ENCODE data around the gene DUSP14.

The DUSP14 gene

GRCh38 chr17:37461668-37462067, 28.0 kb upstream of the DUSP14 start:
- TF ChIP-seq CTCF (IDR thresholded peaks at IDR 0.05; ENCODE audit: insufficient read depth, missing control alignments): no peak
- DNase-seq (ENCODE audit: insufficient read length, low spot score): no peak
- FAIRE-seq: no peak

GRCh38 chr17:37462492-37462891, 27.2 kb upstream of the DUSP14 start:
- no peak for FAIRE-seq
- no peak for TF ChIP-seq CTCF (IDR thresholded peaks at IDR 0.05; ENCODE audit: insufficient read depth, missing control alignments)

GRCh38 chr17:37463039-37463438, 26.7 kb upstream of the DUSP14 start:
- no peak for FAIRE-seq
- TF ChIP-seq CTCF (IDR thresholded peaks at IDR 0.05; ENCODE audit: insufficient read depth, missing control alignments): no peak
- DNase-seq (ENCODE audit: insufficient read length, low spot score): no peak

More at GRCh38 chr17:37462492-37462891, 27.2 kb upstream of the DUSP14 start:
- no peak for DNase-seq (ENCODE audit: insufficient read length, low spot score)

- DNase-seq (ENCODE audit: insufficient read length, low spot score) (no peak), FAIRE-seq (no peak)
- no peak for TF ChIP-seq CTCF (IDR thresholded peaks at IDR 0.05; ENCODE audit: insufficient read depth, missing control alignments)
These were observed 24.5 kb upstream of the DUSP14 start for GRCh38 chr17:37465069-37465616.

- no peak for DNase-seq (ENCODE audit: insufficient read length, low spot score)
- no peak for TF ChIP-seq CTCF (IDR thresholded peaks at IDR 0.05; ENCODE audit: insufficient read depth, missing control alignments)
- no peak for FAIRE-seq
These were observed 23.2 kb upstream of the DUSP14 start for GRCh38 chr17:37466471-37466870.

GRCh38 chr17:37470181-37470580, 19.5 kb upstream of the DUSP14 start:
- no peak for FAIRE-seq
- TF ChIP-seq CTCF (IDR thresholded peaks at IDR 0.05; ENCODE audit: insufficient read depth, missing control alignments): no peak

GRCh38 chr17:37475731-37476420, 13.8 kb upstream of the DUSP14 start:
- FAIRE-seq (no peak), DNase-seq (ENCODE audit: insufficient read length, low spot score) (no peak)
- no peak for TF ChIP-seq CTCF (IDR thresholded peaks at IDR 0.05; ENCODE audit: insufficient read depth, missing control alignments)

More at GRCh38 chr17:37470181-37470580, 19.5 kb upstream of the DUSP14 start:
- DNase-seq (ENCODE audit: insufficient read length, low spot score): no peak
